DND-41 (cell line): ENCODE results near the gene ITPR2.

Experiments
- ATAC-seq: fragments of 200-7000 bp; cut with Tn5 transposase; 3 replicates; pipeline ENCODE4 v1.9.1; 2021; ENCODE audit warnings: low read depth; ENCODE audit not compliant: insufficient read depth
- DNase-seq: peaks from one replicate; pipeline ENCODE4 v3.0.0-alpha.2; 2020
- H2AFZ ChIP-seq: 2 replicates; pipeline ENCODE4 v1.6.0; 2012; ENCODE audit warnings: low read depth, low read length
- H3K27ac ChIP-seq: 2 replicates; pipeline ENCODE4 v1.5.1; 2012; ENCODE audit warnings: low read length, inconsistent platforms
- H3K27me3 ChIP-seq: fragments of 200-600 bp; sonication (generic); 2 replicates; pipeline ENCODE4 v1.6.0; 2012; ENCODE audit warnings: low read length, mild to moderate bottlenecking, inconsistent platforms; ENCODE audit not compliant: insufficient read depth, poor library complexity
- H3K36me3 ChIP-seq: 2 replicates; pipeline ENCODE4 v1.5.1; 2012; ENCODE audit warnings: low read length, inconsistent platforms; ENCODE audit not compliant: insufficient read depth
- H3K4me1 ChIP-seq: 2 replicates; pipeline ENCODE4 v1.5.1; 2012; ENCODE audit warnings: mild to moderate bottlenecking, low read length; ENCODE audit not compliant: insufficient read depth
- H3K4me2 ChIP-seq: 2 replicates; pipeline ENCODE4 v1.6.0; 2012; ENCODE audit warnings: mild to moderate bottlenecking, moderate library complexity, low read length, inconsistent platforms; ENCODE audit not compliant: insufficient read depth
- H3K4me3 ChIP-seq, 2 experiments: fragments of 200-600 bp in 1 of 2; shearing (Covaris generic) in 1 of 2; 2 replicates each; pipeline ENCODE4 v1.5.1; 2012 to 2016; ENCODE audit warnings: inconsistent platforms in 2 of 2, low read length in 2 of 2, mild to moderate bottlenecking in 2 of 2, low read depth in 1 of 2, moderate library complexity in 1 of 2
- H3K79me2 ChIP-seq: 2 replicates; pipeline ENCODE4 v1.6.0; 2012; ENCODE audit warnings: low read length, inconsistent platforms; ENCODE audit not compliant: insufficient read depth
- H3K9ac ChIP-seq: 2 replicates; pipeline ENCODE4 v1.6.0; 2012; ENCODE audit warnings: low read depth, mild to moderate bottlenecking, inconsistent platforms, low read length, moderate library complexity
- H3K9me3 ChIP-seq: 2 replicates; pipeline ENCODE4 v1.5.1; 2012; ENCODE audit warnings: low read length, moderate library complexity, mild to moderate bottlenecking, inconsistent platforms; ENCODE audit not compliant: insufficient read depth, severe bottlenecking
- H4K20me1 ChIP-seq: 2 replicates; pipeline ENCODE4 v1.6.0; 2012; ENCODE audit warnings: low read length; ENCODE audit not compliant: insufficient read depth
- CTCF ChIP-seq: IDR thresholded peaks from 2 replicates; pipeline ENCODE4 v1.5.1; 2012; ENCODE audit warnings: borderline replicate concordance, low read length, moderate library complexity, mild to moderate bottlenecking; ENCODE audit not compliant: poor library complexity, severe bottlenecking; ENCODE audit errors: extremely low read depth
- EZH2 ChIP-seq: IDR thresholded peaks from 3 replicates; pipeline ENCODE4 v1.6.1; 2012; ENCODE audit warnings: borderline replicate concordance, low read depth, mild to moderate bottlenecking, moderate library complexity, low read length, inconsistent platforms; ENCODE audit not compliant: severe bottlenecking

Gene ITPR2

GRCh38 chr12:26699237-26699636 is 133.8 kb downstream of the ITPR2 start:
- Histone ChIP-seq H4K20me1 (no peaks in the 10 kb centered on the region), H3K27ac (no peak overlapping the region), H3K4me2 (no peak overlapping the region), H2AFZ (no peak overlapping the region), H3K79me2 (no peaks in the 10 kb centered on the region), H3K4me3 (no peak overlapping the region), H3K27me3 (no peaks in the 10 kb centered on the region), H3K9me3 (no peaks in the 10 kb centered on the region), H3K9ac (no peak overlapping the region), H3K36me3 (peaks cover 37% of the 10 kb centered on the region; the same call in 1 of the 2 replicates), H3K4me1 (no peaks in the 10 kb centered on the region)
- no peak for ATAC-seq
- TF ChIP-seq CTCF, result no peak
- TF ChIP-seq EZH2, result no peak
- DNase-seq, result no peak

GRCh38 chr12:26698186-26698585 is 134.8 kb downstream of the ITPR2 start:
- H3K36me3 ChIP-seq, result peaks cover 45% of the 10 kb centered on the region; the same call in 1 of the 2 replicates
- H3K4me3 ChIP-seq, result no peak overlapping the region

GRCh38 chr12:26697217-26697616 is 135.8 kb downstream of the ITPR2 start:
- Histone ChIP-seq H4K20me1 (no peaks in the 10 kb centered on the region), H3K27ac (no peak overlapping the region), H3K4me2 (no peak overlapping the region), H3K27me3 (no peaks in the 10 kb centered on the region), H3K9ac (no peak overlapping the region), H3K9me3 (no peaks in the 10 kb centered on the region), H2AFZ (no peak overlapping the region), H3K4me1 (no peaks in the 10 kb centered on the region), H3K36me3 (peaks cover 48% of the 10 kb centered on the region; the same call in 1 of the 2 replicates), H3K79me2 (no peaks in the 10 kb centered on the region), H3K4me3 (no peak overlapping the region)
- DNase-seq (no peak), ATAC-seq (no peak)
- TF ChIP-seq EZH2 (no peak), CTCF (no peak)

More at GRCh38 chr12:26698186-26698585, 134.8 kb downstream of the ITPR2 start:
- Histone ChIP-seq H3K9me3 (no peaks in the 10 kb centered on the region), H2AFZ (no peak overlapping the region), H3K27me3 (no peaks in the 10 kb centered on the region), H3K4me2 (no peak overlapping the region), H4K20me1 (no peaks in the 10 kb centered on the region), H3K79me2 (no peaks in the 10 kb centered on the region), H3K4me1 (no peaks in the 10 kb centered on the region), H3K9ac (no peak overlapping the region), H3K27ac (no peak overlapping the region)
- no peak for TF ChIP-seq EZH2
- TF ChIP-seq CTCF, result no peak
- DNase-seq, result no peak
- ATAC-seq, result no peak

- no peak for TF ChIP-seq EZH2
- no peak for TF ChIP-seq CTCF
- DNase-seq (no peak), ATAC-seq (no peak)
- no peak overlapping the region for H3K4me2 ChIP-seq
- no peak overlapping the region for H3K4me3 ChIP-seq
- no peak overlapping the region for H3K9ac ChIP-seq
- peaks cover 48% of the 10 kb centered on the region; the same call in 1 of the 2 replicates for H3K36me3 ChIP-seq
- H3K27ac ChIP-seq, result no peak overlapping the region
- no peaks in the 10 kb centered on the region for H3K4me1 ChIP-seq
- H4K20me1 ChIP-seq, result no peaks in the 10 kb centered on the region
- H3K9me3 ChIP-seq, result no peaks in the 10 kb centered on the region
- H3K27me3 ChIP-seq, result no peaks in the 10 kb centered on the region
- H3K79me2 ChIP-seq, result no peaks in the 10 kb centered on the region
- H2AFZ ChIP-seq, result no peak overlapping the region
Measured at GRCh38 chr12:26696613-26697092, 136.3 kb downstream of the ITPR2 start.
